CD1c-positive myeloid dendritic cell (primary cell): ENCODE results near the gene KPNA4.
"Not testable (repeated sequence)": the region's sequence is repeated elsewhere in the genome, so short reads cannot be mapped to it uniquely, and the experiment has no call there.

Source experiments
- DNase-seq: peaks from one replicate; pipeline ENCODE4 v3.0.0-alpha.2; 2016; ENCODE audit errors: extremely low spot score

The KPNA4 gene

DNA sequence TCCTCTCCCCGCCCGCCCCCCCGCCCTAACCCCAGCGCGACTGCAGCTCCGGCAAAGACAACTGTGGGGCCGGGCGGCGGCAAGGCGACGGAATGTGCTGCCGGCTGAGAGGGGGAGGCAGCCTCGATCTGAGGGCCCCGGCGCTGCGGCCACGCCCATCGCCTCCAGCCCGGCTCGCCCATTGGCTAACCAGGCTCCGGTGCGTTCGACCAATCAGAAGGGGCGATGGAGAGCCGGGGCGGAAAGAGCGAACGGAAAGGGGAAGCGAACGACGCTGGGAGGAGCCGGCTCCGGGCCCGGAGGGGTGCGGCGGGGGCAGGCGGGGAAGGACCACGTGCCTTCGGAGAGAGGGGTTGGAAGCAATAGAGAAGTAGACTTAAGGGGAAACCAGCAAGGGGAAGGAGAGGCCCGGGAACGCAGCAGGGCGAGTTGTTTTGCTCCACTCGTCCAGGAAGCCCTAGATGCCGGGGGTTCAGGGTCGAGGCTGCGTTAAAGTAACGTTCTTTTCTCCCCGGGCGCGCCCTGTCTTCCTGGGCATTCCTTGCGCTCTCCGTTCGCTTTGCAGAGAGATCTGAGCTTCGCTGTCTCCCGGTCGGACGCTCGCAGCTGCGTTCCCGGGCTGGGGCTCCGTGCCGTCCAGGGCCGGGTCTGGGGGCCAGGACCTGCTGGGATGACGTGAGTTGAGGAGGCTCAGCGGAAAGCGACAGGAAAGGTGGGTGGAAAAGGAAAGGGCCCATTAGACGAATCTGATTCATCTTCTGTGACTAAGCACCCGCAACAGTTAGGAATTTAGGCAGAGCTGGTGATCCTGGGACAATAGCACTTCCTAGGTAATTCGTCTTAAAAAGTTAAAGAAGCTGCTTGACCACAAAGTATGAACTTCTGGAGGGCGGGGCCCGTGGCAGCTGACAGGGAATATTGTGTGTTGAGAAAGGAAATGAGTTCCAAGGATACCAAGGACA is at the start of gene KPNA4:
TSS of gene KPNA4 (minus strand) at position 130 of the 962 bp plus-strand sequence. CDS start 289 bp downstream, outside the sequence.
- DNase-seq: peak; percentile 99

GRCh38 chr3:160613661-160614060 is 48.3 kb upstream of the KPNA4 start:
- no peak for DNase-seq

DNA sequence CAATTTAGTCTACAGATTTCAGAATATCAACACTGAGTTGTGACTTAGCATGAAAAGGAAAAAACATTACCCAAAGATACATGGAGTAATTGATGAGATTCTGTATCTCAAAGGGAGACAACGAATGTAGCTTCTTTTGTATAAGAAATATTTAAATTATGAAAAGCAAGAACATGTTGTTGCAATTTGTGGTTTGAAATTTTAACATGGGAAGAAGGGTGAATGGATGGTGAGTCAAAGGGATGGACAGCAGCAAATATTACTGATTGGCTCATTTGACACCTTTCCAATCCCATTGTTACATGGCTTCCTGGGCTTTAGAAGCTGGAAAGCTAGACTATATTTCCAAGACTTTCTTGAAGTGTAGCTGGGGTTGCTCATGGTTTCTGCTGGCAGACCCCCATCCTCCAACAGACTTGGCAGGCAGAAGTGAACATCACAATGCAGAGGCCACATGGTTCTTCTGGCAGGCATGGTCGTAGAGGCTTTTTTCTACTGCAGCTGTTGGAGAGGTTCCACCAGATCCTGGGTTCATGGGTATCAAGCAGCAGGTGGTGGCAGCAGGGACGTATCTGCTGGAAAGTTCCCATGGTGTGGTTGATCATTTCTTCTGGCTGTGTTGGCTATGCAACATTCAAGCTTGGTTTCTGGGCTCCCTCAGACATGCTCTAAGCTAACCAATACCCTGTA is 47.2 kb upstream of the KPNA4 start:
- no peak for DNase-seq

DNA sequence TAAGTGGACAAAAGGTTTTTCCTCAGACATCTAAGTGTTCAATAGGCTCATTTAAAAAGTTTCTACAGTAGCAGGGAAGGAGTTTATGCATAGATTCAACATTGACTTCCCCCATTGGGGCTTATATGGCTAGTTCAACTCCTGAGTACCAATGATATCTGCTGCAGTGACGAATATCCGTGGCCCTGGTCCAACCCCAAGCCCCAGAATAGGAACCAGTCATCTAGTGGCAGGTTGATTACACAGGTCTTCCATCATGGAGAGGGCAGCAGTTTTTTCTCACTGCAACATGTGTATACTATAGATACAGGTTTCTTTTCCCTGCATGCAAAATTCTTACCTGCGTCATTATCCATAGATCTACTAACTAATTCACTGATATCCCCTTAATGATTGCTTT is 45.8 kb upstream of the KPNA4 start:
- DNase-seq: no peak

GRCh38 chr3:160608870-160609269 is 43.5 kb upstream of the KPNA4 start:
- DNase-seq: no peak

DNA sequence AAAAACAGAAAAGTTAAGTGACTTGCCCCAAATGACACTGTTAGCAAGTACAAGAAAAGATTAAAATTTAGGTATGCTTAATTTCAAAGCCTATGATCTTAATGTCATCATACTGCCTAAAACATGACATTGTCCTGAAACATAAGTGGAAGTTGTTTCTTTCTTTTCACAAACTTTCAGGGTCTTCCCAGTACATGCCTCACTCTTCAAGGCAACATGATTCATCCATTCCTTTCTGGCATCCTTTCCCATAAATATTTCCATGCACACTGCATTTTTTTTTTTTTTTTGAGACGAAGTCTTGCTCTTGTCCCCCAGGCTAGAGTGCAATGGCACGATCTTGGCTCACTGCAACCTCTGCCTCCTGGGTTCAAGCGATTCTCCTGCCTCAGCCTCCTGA is 42.5 kb upstream of the KPNA4 start:
- DNase-seq: no peak

- no peak for DNase-seq
Observed at GRCh38 chr3:160605315-160605714, 39.9 kb upstream of the KPNA4 start.

GRCh38 chr3:160603845-160604244 is 38.5 kb upstream of the KPNA4 start:
- not testable (repeated sequence) for DNase-seq

- DNase-seq: no peak
Observed at GRCh38 chr3:160602259-160602658, 36.9 kb upstream of the KPNA4 start.

DNA sequence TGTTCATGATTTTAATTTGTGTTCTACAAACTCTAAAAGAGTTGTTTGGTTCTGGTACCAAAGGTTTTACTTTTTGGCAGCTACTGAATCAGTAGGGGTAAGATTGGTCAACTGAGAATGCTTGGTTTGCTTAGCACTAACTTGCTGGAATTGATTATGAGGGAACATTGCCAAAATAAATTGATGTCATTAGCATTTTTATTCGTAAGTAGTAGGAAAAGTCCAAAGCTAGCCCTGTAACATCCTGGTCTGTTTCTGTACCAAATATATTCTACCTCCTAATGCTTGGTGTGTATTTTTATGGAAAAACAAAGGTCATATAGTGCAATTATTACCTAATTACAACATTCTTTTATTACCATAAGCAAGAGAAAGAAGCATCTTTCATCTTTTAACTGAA is 35.9 kb upstream of the KPNA4 start:
- no peak for DNase-seq

DNA sequence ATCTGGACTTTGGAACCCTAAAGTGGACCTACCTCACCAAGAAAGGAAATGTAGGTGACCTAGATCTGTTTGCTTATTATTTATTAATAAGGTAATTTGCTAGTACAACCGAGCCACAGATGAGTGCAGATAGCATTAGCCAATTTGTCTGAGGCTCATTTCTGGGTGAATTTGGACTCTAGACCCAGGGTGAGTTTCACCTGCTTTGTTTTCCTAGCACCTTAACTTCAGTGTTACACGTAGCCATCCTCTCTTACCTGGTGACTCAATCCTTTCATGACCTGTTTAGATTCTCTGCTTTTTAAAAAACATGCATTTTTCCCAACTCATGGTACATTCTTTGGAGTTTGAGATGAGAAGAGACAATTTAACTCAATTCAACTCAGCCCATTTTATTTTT is 33.5 kb upstream of the KPNA4 start:
- DNase-seq: no peak

DNA sequence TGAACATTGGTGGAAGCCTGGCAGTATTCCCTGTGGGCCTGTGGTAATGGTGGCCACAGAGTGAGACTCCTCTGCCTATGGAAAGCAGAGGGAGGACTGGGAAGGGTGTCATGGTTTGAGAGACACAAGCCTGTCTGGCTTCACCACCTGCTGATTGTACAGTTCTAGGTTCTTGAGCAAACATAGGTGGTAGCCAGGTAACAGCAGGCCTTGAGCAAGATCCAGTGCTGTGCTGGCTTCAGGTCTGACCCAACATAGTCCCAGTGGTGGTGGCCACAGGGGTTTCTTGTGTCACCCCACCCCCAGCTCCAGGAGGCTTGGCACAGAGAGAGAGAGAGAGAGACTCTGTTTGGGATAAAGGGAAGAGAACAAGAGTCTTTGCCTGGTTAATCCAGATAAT is 22.7 kb upstream of the KPNA4 start:
- DNase-seq: no peak

GRCh38 chr3:160587105-160587504 is 21.7 kb upstream of the KPNA4 start:
- DNase-seq: no peak

DNA sequence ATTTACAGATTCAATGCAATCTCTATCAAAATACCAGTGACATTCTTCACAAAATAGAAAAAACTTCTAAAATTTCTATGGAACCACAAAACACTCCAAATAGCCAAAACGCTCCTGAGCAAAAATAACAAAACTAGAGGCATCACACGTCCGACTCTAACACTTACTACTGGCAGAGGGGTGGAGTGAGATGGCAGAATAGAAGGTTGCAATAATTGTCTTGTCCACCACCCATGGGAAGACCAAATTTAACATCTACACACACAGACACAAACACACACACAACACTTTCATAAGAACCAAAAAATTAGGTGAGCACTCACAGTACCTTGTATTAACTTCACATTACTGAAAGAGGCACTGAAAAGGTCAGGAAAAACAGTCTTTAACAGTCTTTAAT is 21.3 kb upstream of the KPNA4 start:
- no peak for DNase-seq

GRCh38 chr3:160583451-160583850 is 18.1 kb upstream of the KPNA4 start:
- no peak for DNase-seq

- DNase-seq: no peak
Observed at GRCh38 chr3:160580938-160581337, 15.6 kb upstream of the KPNA4 start.

DNA sequence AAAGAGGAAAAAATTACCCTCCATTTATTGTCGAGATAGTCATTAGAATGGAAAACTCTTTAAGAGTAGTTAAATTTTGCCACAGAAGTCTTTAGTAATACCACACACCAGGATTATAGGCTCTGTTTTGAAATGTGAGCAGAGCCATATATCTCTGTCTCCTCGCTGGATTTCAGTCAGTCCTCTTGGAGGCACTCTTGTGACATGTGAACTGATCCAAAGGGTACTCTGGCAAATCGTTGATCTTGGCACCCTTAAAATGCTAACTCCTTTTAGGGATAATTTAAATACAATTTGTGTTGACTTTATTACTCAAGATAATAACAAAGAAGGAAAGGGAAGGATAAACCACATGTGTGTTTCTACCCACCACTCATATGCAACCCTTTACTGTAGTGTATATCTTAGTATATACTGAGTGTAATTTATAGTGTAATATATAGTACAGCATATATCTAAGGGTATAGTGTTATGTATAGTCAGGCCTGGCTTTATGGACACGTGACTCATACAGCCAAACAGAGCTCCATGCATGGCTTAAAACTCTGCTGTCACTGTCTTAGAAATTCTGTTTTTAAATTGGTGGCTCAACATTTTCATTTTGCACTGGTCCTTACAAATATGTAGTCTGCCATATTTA is 12.3 kb upstream of the KPNA4 start:
- DNase-seq: no peak

GRCh38 chr3:160577093-160577492 is 11.7 kb upstream of the KPNA4 start:
- DNase-seq: no peak

DNA sequence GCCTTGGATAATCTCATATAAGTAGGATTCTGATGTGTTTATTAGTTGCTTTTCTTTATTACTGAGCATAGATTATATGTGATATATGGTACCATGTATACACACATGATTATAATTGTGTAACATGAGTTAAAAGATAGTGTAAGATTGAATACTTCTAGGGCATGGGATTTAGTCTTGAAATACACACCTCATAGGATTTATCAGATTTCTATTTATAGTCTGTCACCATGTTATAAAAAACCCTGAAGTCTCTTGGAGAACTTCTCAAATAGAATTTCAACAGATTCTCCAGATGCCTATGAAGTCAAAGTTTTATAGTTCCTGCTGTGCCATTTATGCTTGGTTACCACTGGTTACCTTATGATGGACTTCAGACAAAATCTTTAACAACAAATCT is 11.2 kb upstream of the KPNA4 start:
- DNase-seq: no peak

DNA sequence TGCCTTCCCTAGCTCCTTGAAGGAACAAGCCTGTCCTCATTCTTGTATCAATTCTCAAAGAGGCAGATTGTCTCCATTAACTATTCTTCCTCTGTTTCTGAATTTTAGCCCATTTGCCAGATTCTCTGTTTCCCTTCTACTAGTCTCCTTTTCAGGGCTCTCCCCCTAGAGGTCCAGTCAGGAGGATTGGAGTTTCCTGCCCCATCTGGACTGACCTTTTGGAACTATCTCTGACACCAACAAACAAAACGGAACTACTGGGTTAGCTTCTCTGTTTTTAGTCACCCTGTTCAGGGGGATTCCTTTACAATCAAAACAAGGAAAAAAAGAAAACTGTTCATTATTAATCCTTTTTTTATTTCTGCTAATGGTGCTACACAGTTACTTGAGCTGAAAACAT is 10.2 kb upstream of the KPNA4 start:
- DNase-seq: no peak

DNA sequence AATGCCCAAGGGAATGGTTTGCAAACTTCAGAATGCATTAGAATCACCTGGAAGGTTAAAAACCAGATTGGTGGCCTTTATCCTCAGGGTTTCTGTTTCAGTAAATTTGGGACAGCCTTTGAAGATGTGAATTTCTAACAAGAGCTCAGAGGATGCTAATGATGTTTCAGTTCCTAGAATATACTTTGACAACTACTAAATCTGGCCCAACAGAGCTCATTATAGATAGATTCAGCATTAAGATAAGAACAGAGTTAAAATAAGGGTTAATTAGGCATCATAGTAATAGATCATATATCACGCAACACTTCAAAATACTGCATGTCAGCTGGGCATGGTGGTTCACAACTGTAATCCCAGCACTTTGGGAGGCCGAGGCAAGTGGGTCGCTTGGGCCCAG is 9.3 kb upstream of the KPNA4 start:
- DNase-seq: no peak

- not testable (repeated sequence) for DNase-seq
Observed at GRCh38 chr3:160573955-160574525, 8.7 kb upstream of the KPNA4 start.
